ENCODE results near the gene LMBR1. TPM values are rescaled to one million over a fixed set of nuclear protein-coding genes. Genes with fewer than 3 reads are reported as not detected.
A peak's percentile ranks its signal among the peaks of the same experiment; 100 is the strongest.
"Not testable (repeated sequence)": the region's sequence is repeated elsewhere in the genome, so short reads cannot be mapped to it uniquely, and the experiment has no call there.

The LMBR1 gene
- total and polyA plus RNA-seq, 2 experiments from 2014 or later = 37.2 to 53.1 TPM

DNA sequence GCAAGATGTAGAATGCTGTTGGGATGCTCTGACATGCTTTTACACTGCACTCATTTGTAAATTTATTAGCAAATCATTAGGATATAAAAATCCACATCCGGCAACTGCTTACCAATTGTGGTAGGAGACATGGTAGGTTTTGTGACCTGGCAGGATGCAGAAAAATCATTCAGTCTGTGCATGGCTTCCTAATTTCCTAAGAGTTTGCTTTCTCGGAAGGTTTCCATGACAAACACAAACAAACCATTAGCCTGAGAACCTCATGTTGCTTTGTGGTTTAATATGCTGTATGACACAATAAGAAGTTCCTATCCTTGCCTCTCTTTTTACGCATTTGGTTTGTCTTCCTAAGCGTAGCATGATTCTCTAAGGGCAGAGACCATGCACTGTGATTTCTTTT, 14.7 kb upstream of the LMBR1 start:
- H3K9me2 ChIP-seq (replicated peaks; ENCODE audit: insufficient read depth) = no peaks in the 10 kb centered on the region
- no peaks in the 10 kb centered on the region for H3K79me2 ChIP-seq
- no peaks in the 10 kb centered on the region for H3K36me3 ChIP-seq (replicated peaks; ENCODE audit: insufficient read depth, low read depth)
- no peak overlapping the region for H2AFZ ChIP-seq
- no peaks in the 10 kb centered on the region for H3K4me1 ChIP-seq (ENCODE audit: insufficient read depth)
- H3K27ac ChIP-seq = no peak overlapping the region
- DNase-seq (ENCODE audit: low spot score) = peak; percentile 14
- no peaks in the 10 kb centered on the region for H3K27me3 ChIP-seq
- no peak overlapping the region for H3K4me3 ChIP-seq
- no peak overlapping the region for H3K4me2 ChIP-seq
- no peaks in the 10 kb centered on the region for H3K9me3 ChIP-seq (ENCODE audit: low read depth)
- WGBS (ENCODE audit: low lambda C conversion rate, missing lambda C conversion rate) = 58% methylated on average over 4 of the region's 4 CpGs
- TF ChIP-seq EZH2phosphoT487 (IDR thresholded peaks at IDR 0.05; ENCODE audit: low read depth, severe bottlenecking, unreplicated experiment) = no peak
- TF ChIP-seq, protein P1, sequence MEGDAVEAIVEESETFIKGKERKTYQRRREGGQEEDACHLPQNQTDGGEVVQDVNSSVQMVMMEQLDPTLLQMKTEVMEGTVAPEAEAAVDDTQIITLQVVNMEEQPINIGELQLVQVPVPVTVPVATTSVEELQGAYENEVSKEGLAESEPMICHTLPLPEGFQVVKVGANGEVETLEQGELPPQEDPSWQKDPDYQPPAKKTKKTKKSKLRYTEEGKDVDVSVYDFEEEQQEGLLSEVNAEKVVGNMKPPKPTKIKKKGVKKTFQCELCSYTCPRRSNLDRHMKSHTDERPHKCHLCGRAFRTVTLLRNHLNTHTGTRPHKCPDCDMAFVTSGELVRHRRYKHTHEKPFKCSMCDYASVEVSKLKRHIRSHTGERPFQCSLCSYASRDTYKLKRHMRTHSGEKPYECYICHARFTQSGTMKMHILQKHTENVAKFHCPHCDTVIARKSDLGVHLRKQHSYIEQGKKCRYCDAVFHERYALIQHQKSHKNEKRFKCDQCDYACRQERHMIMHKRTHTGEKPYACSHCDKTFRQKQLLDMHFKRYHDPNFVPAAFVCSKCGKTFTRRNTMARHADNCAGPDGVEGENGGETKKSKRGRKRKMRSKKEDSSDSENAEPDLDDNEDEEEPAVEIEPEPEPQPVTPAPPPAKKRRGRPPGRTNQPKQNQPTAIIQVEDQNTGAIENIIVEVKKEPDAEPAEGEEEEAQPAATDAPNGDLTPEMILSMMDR (IDR thresholded peaks at IDR 0.05; ENCODE audit: poor library complexity) = no peak
- TF ChIP-seq EZH2 (IDR thresholded peaks at IDR 0.05; ENCODE audit: borderline replicate concordance) = no peak
- H4K20me1 ChIP-seq (ENCODE audit: insufficient read depth, poor library complexity, severe bottlenecking) = no peaks in the 10 kb centered on the region

DNA sequence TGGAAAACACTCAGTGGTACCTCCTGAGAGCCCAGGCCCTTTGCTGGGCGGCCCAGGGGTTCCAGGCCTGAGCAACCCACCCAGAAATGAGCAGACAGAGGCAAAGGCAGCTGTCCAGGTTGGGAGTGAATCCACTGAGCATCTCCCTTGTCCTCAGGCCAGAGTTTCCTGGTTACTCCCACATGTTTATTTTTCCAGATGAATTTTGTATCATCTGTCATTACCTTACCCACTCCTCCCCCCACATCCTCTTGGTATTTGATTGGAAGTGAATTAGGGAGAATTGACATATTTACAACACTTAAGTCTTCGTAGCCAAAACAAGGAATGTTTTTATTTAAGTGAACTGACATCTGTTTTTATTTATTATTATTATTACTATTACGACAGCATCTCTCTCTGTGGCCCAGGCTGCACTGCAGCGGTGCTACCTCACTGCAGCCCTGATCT, 13.2 kb upstream of the LMBR1 start:
- Histone ChIP-seq H3K4me2 (no peak overlapping the region), H4K20me1 (ENCODE audit: insufficient read depth, poor library complexity, severe bottlenecking) (no peaks in the 10 kb centered on the region), H2AFZ (no peak overlapping the region), H3K79me2 (no peaks in the 10 kb centered on the region), H3K4me3 (no peak overlapping the region), H3K9me3 (ENCODE audit: low read depth) (no peaks in the 10 kb centered on the region), H3K9me2 (replicated peaks; ENCODE audit: insufficient read depth) (no peaks in the 10 kb centered on the region), H3K36me3 (replicated peaks; ENCODE audit: insufficient read depth, low read depth) (no peaks in the 10 kb centered on the region), H3K4me1 (ENCODE audit: insufficient read depth) (no peaks in the 10 kb centered on the region), H3K27ac (no peak overlapping the region), H3K27me3 (no peaks in the 10 kb centered on the region)
- TF ChIP-seq, protein P1 (IDR thresholded peaks at IDR 0.05; ENCODE audit: poor library complexity) = no peak
- TF ChIP-seq EZH2phosphoT487 (IDR thresholded peaks at IDR 0.05; ENCODE audit: low read depth, severe bottlenecking, unreplicated experiment) = no peak
- 63% methylated on average over 4 of the region's 4 CpGs for WGBS (ENCODE audit: low lambda C conversion rate, missing lambda C conversion rate)
- DNase-seq (ENCODE audit: low spot score) = no peak

DNA sequence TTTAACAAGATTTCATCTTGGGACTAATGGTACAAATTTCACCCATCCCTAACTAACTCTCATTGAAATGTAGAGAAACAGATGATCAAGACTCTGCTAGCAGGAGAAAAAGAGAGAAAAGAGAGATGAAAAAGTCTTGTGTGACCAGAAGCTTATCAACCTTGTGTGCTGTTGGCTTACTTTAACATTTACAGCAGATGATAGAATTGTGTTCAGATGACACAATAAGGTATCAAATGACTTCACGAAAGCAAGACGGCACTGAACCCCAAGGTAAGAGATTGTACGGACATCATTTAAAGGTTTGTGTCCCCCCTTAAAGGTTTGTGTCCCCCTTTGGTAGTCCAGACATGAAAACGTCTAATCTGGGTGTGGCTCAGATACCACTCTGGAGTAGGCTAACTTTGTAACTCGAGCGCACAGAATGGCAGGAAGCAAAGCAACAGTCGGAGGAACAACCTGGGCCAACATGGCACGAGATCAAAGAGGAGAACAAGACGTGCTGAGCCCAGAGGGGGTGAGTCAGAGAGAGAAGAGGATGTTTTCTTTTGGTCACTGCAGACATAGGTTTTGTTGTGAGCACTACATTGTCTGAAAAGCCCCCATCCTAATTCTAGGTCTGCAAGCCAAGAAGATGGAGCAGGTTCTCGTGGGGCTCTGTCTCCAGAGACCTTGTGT, 10.4 kb upstream of the LMBR1 start:
- H3K79me2 ChIP-seq = no peaks in the 10 kb centered on the region
- DNase-seq (ENCODE audit: low spot score) = no peak
- WGBS (ENCODE audit: low lambda C conversion rate, missing lambda C conversion rate) = 75% methylated on average over 10 of the region's 10 CpGs
- no peaks in the 10 kb centered on the region for H4K20me1 ChIP-seq (ENCODE audit: insufficient read depth, poor library complexity, severe bottlenecking)
- H3K27me3 ChIP-seq = no peaks in the 10 kb centered on the region
- no peaks in the 10 kb centered on the region for H3K4me1 ChIP-seq (ENCODE audit: insufficient read depth)
- no peak overlapping the region for H3K27ac ChIP-seq
- no peaks in the 10 kb centered on the region for H3K9me2 ChIP-seq (replicated peaks; ENCODE audit: insufficient read depth)
- no peaks in the 10 kb centered on the region for H3K9me3 ChIP-seq (ENCODE audit: low read depth)
- H3K4me2 ChIP-seq = no peak overlapping the region
- TF ChIP-seq EZH2 (IDR thresholded peaks at IDR 0.05; ENCODE audit: borderline replicate concordance) = no peak
- no peak for TF ChIP-seq EZH2phosphoT487 (IDR thresholded peaks at IDR 0.05; ENCODE audit: low read depth, severe bottlenecking, unreplicated experiment)
- TF ChIP-seq, protein P1 (IDR thresholded peaks at IDR 0.05; ENCODE audit: poor library complexity) = no peak
- no peaks in the 10 kb centered on the region for H3K36me3 ChIP-seq (replicated peaks; ENCODE audit: insufficient read depth, low read depth)
- H3K4me3 ChIP-seq = no peak overlapping the region
- H2AFZ ChIP-seq = no peak overlapping the region

DNA sequence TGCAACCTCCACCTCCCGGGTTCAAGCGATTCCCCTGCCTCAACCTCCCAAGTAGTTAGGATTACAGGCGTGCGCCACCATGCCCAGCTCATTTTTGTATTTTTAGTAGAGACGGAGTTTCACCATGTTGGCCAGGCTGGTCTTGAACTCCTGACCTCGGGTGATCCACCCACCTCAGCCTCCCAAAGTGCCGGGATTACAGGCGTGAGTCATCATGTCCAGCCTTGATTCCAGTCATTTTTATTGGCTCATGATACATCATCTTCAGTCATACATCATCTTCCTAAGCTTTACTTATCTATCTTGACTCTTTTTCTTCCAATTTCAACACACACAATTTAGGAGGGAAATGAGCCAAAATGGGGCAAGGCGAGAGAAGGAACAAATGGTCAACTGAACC, 7.1 kb upstream of the LMBR1 start:
- not testable (repeated sequence) for H3K27ac ChIP-seq; H3K4me2 ChIP-seq; H3K9me2 ChIP-seq (replicated peaks; ENCODE audit: insufficient read depth); H3K36me3 ChIP-seq (replicated peaks; ENCODE audit: insufficient read depth, low read depth); H3K27me3 ChIP-seq; H4K20me1 ChIP-seq (ENCODE audit: insufficient read depth, poor library complexity, severe bottlenecking); H3K9me3 ChIP-seq (ENCODE audit: low read depth); H3K79me2 ChIP-seq; H2AFZ ChIP-seq; H3K4me1 ChIP-seq (ENCODE audit: insufficient read depth); H3K4me3 ChIP-seq; DNase-seq (ENCODE audit: low spot score)
- 77% methylated on average over 9 of the region's 9 CpGs for WGBS (ENCODE audit: low lambda C conversion rate, missing lambda C conversion rate)
